OCI-LY3 (cell line): ENCODE results near the gene ARHGAP26.

Source experiments
- H2AFZ ChIP-seq: fragments of 200-600, 300-600 bp; shearing (Covaris generic); 2 replicates; pipeline ENCODE4 v1.6.0; 2014; ENCODE audit warnings: antibody characterized with exemption, low read depth, low read length
- H3K27ac ChIP-seq: fragments of 200-600, 300-600 bp; sonication (generic); 2 replicates; pipeline ENCODE4 v1.5.1; 2014; ENCODE audit warnings: mild to moderate bottlenecking, low read length, moderate library complexity, mixed read lengths
- H3K27me3 ChIP-seq: fragments of 200-600, 300-600 bp; sonication (generic); 2 replicates; pipeline ENCODE4 v1.6.1; 2014; ENCODE audit warnings: low read depth, low read length, mixed read lengths
- H3K36me3 ChIP-seq: fragments of 200-600, 300-600 bp; sonication (generic); replicated peaks from 2 replicates; pipeline ENCODE3; 2014; ENCODE audit warnings: low read depth, low read length, mixed read lengths
- H3K4me1 ChIP-seq: fragments of 300-600, 200-600 bp; sonication (generic); 2 replicates; pipeline ENCODE4 v1.6.1; 2014; ENCODE audit warnings: low read length, mixed read lengths
- H3K4me2 ChIP-seq: fragments of 200-600, 300-600 bp; sonication (generic); 2 replicates; pipeline ENCODE4 v1.6.1; 2014; ENCODE audit warnings: low read length, mixed read lengths
- H3K4me3 ChIP-seq: fragments of 300-600, 200-600 bp; sonication (generic); 2 replicates; pipeline ENCODE4 v1.5.1; 2014; ENCODE audit warnings: antibody characterized with exemption, mild to moderate bottlenecking, low read length, moderate library complexity
- H3K79me2 ChIP-seq: fragments of 300-600, 200-600 bp; shearing (Covaris generic); 2 replicates; pipeline ENCODE4 v1.6.1; 2014; ENCODE audit warnings: mild to moderate bottlenecking, low read length, mixed read lengths
- H3K9ac ChIP-seq: fragments of 300-600, 200-600 bp; shearing (Covaris generic); 2 replicates; pipeline ENCODE4 v1.6.0; 2014; ENCODE audit warnings: mild to moderate bottlenecking, low read length, moderate library complexity
- H3K9me3 ChIP-seq: fragments of 200-600, 300-600 bp; shearing (Covaris generic); 2 replicates; pipeline ENCODE4 v1.6.1; 2014; ENCODE audit warnings: low read length, mixed read lengths; ENCODE audit not compliant: insufficient read depth
- H4K20me1 ChIP-seq: fragments of 200-600, 300-600 bp; sonication (generic); 2 replicates; pipeline ENCODE4 v1.6.1; 2016; ENCODE audit warnings: low read length, mixed read lengths; ENCODE audit not compliant: insufficient read depth
- CTCF ChIP-seq: fragments of 200-600, 300-600 bp; sonication (generic); IDR thresholded peaks from 2 replicates; pipeline ENCODE4 v1.5.1; 2014; ENCODE audit warnings: antibody characterized with exemption, low read length, low read depth
- EZH2phosphoT487 ChIP-seq: fragments of 200-600 bp; shearing (Covaris generic); IDR thresholded peaks from 2 replicates; pipeline ENCODE4 v1.6.1; 2018; ENCODE audit warnings: antibody characterized with exemption, mixed run types, low read depth

Gene ARHGAP26

DNA sequence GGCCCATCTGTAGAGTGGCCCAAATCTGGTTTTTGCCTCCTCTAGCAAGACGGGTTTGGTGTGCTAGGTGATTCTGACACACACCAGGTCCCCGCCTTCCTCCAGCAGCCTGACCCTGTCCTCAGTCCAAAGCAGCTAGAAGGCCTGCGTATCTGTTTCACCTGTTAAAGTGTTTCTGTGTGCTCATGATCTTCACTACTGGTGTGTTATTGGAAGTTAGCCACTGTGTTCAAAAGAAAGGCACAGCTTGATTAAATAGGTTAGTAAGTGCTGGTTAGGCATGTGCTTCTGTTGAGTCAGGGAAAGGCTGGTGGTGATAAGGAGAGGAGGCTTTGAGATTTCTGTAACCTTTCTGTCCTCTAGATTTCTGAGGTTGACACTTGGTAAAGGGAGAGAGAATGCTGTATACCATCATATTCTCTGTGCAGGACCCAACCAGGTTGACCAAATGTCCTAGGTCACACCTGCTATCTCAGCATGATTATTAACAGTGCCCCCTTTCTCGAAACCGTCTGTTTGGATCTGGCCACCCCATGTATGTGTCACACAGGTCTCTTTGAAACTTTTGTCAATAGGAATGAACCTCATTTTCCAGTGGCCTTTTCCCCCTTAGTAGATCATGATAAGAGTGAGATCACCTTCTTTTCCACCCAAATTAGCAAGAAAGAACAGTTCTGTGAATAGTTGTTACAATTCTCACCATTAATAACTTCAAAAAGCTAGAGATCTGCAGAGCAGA is 58.8 kb downstream of the ARHGAP26 start:
- no peak for TF ChIP-seq CTCF
- no peak for TF ChIP-seq EZH2phosphoT487
- Histone ChIP-seq H3K4me1 (peaks cover 14% of the 10 kb centered on the region), H2AFZ (no peak overlapping the region), H3K27ac (no peak overlapping the region), H3K27me3 (no peaks in the 10 kb centered on the region; the same call in 1 of the 2 replicates), H3K4me3 (no peak overlapping the region), H3K9ac (no peak overlapping the region), H3K79me2 (no peaks in the 10 kb centered on the region), H3K9me3 (no peaks in the 10 kb centered on the region), H3K36me3 (no peaks in the 10 kb centered on the region), H4K20me1 (no peaks in the 10 kb centered on the region), H3K4me2 (no peak overlapping the region)

DNA sequence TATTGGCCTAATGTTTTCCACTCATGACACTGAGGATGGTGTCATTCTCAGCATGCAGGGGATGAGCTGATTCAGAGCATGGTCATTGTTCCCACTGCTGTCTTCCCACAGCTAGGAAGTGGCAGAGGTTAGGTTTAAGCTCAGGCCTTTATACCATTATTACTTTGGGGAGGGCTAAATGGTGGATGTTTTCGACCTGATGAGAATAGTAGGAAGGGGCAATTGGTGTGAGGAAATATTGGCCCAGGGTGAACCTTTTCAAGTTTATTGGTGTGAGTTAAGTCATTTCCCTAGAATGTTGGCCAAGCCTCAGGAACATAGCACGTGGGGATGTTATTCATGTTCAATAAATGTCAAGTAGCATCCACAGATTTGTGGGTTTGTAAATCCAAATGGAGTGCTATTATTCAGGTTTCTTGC is 59.6 kb downstream of the ARHGAP26 start:
- no peak overlapping the region for H3K4me3 ChIP-seq
- no peak overlapping the region for H3K4me2 ChIP-seq
- H3K27me3 ChIP-seq, result no peaks in the 10 kb centered on the region; the same call in 1 of the 2 replicates
- TF ChIP-seq CTCF (no peak), EZH2phosphoT487 (no peak)
- no peak overlapping the region for H3K9ac ChIP-seq
- no peaks in the 10 kb centered on the region for H3K9me3 ChIP-seq
- no peak overlapping the region for H2AFZ ChIP-seq
- peaks cover 14% of the 10 kb centered on the region for H3K4me1 ChIP-seq
- H3K79me2 ChIP-seq, result no peaks in the 10 kb centered on the region
- no peaks in the 10 kb centered on the region for H4K20me1 ChIP-seq
- H3K36me3 ChIP-seq, result no peaks in the 10 kb centered on the region
- no peak overlapping the region for H3K27ac ChIP-seq

DNA sequence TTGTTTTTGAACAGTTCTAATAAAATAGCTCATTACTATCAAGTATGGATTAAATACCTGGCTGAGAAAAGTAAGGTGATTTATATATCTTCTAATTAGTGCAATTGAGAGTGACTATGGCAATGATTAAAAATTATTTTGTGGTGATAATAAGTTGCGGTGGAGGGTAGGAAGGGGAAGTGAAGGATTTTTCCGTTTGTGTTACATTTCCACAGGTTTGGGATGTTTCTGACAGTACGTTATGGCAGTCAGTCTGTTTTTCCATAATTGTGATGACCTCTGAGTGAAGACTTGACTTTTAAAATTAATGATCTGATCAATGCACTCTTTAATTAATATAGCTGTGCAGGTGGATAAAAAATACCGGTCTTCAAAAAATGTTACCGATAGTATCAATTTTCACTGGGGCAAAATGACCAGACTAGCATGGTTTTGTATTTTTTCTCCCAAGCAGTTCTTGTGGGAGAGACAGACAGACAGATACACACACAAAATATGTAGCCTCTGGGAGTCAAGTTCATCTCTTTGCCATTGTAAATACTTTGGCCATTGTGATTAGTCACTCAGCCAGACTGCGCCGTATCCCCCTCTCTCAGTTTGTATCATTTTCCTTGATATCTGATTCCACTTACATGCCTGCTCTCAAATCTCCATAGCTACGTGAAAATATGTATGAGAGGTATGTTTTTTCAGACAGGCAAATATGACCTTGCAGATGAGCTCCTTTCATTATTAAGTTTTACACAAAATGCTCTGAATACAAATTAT is 60.2 kb downstream of the ARHGAP26 start:
- Histone ChIP-seq H3K4me1 (peaks cover 14% of the 10 kb centered on the region), H4K20me1 (no peaks in the 10 kb centered on the region), H3K4me3 (no peak overlapping the region), H3K79me2 (no peaks in the 10 kb centered on the region), H3K27me3 (no peaks in the 10 kb centered on the region; the same call in 1 of the 2 replicates), H3K36me3 (no peaks in the 10 kb centered on the region), H3K9me3 (no peaks in the 10 kb centered on the region), H3K4me2 (no peak overlapping the region), H3K9ac (no peak overlapping the region), H3K27ac (no peak overlapping the region), H2AFZ (no peak overlapping the region)
- TF ChIP-seq CTCF (no peak), EZH2phosphoT487 (no peak)

GRCh38 chr5:142831009-142831383 is 60.8 kb downstream of the ARHGAP26 start:
- Histone ChIP-seq H2AFZ (no peak overlapping the region), H3K36me3 (no peaks in the 10 kb centered on the region), H3K4me2 (no peak overlapping the region), H4K20me1 (no peaks in the 10 kb centered on the region), H3K27me3 (no peaks in the 10 kb centered on the region; the same call in 1 of the 2 replicates), H3K79me2 (no peaks in the 10 kb centered on the region), H3K9ac (no peak overlapping the region), H3K27ac (no peak overlapping the region), H3K4me3 (no peak overlapping the region), H3K4me1 (peaks cover 14% of the 10 kb centered on the region), H3K9me3 (no peaks in the 10 kb centered on the region)
- TF ChIP-seq EZH2phosphoT487 (no peak), CTCF (no peak)
